B cell (primary cell): ENCODE data around the gene EEFSEC.

Source experiments
- CTCF ChIP-seq: fragments of 200-600 bp; IDR thresholded peaks from one replicate; pipeline ENCODE4 v1.8.0; 2022; ENCODE audit warnings: antibody characterized with exemption, mild to moderate bottlenecking
- EZH2 ChIP-seq: IDR thresholded peaks from 2 replicates; pipeline ENCODE4 v1.6.1; 2012; ENCODE audit warnings: borderline replicate concordance, low read depth, mild to moderate bottlenecking, moderate library complexity, low read length; ENCODE audit not compliant: insufficient read depth, poor library complexity, severe bottlenecking

GRCh38 chr3:128340198-128340903, 187.1 kb downstream of the EEFSEC start:
- TF ChIP-seq CTCF, result no peak
- TF ChIP-seq EZH2, result no peak
